Stimulated activated CD4-positive, alpha-beta T cell treated with anti-CD3 and anti-CD28 coated beads, Interleukin-1b, Interleukin-23, amount 100 ng/mL, for 24 hours (primary cell): Measurements from ENCODE around the gene SUSD1.

Experiments
- DNase-seq, 4 experiments: peaks; one replicate each; pipeline ENCODE4 v3.0.0-alpha.2; 2020; ENCODE audit warnings: low read depth in 4 of 4, low spot score in 1 of 4

The SUSD1 gene

DNA sequence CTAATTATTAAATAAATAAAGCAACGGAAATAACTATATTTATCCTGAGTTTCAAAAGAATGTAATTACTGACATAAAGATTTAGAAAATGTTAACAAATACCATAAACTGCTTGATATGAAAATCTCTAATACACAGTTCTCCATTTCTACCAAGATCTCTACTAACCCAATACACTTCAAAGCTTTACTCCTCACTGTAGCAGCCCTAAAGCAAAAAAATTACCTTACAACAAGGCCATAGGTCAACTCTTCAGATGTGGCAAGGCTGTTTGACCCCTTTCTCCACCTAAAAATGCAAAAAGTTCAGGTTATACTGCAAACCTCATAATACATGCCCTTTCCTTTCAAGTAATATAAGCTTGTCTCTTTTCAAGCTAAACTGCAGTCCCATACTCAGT, 181.8 kb downstream of the SUSD1 start:
- no peak for DNase-seq

GRCh38 chr9:111992523-111992922, 182.6 kb downstream of the SUSD1 start:
- DNase-seq, result no peak

GRCh38 chr9:111991179-111991578, 183.9 kb downstream of the SUSD1 start:
- no peak for DNase-seq
